Liver (tissue), 9 donors: ENCODE results near the gene GPR183. TPM values are rescaled to one million over a fixed set of nuclear protein-coding genes. Genes with fewer than 3 reads are reported as not detected.

Experiments
- DNase-seq: peaks from one replicate; pipeline ENCODE4 v3.0.0-alpha.2; 2017; ENCODE audit warnings: low spot score
- H3K27ac ChIP-seq, 2 donors: one replicate each; pipeline ENCODE4 v1.7.0; 2013; ENCODE audit warnings: inconsistent platforms in 2 of 2, low read length in 2 of 2, control low read depth in 1 of 2, low read depth in 1 of 2, mild to moderate bottlenecking in 1 of 2
- H3K27me3 ChIP-seq, 4 donors: one replicate each; pipeline versions ENCODE4 v1.6.1 to v1.7.0; 2013; ENCODE audit warnings: low read length in 3 of 4, inconsistent platforms in 1 of 4, mild to moderate bottlenecking in 1 of 4, moderate library complexity in 1 of 4; ENCODE audit not compliant: control insufficient read depth in 4 of 4, insufficient read depth in 4 of 4
- H3K36me3 ChIP-seq, 4 donors: one replicate each; pipeline versions ENCODE4 v1.6.1 to v1.7.0; 2013; ENCODE audit warnings: low read length in 3 of 4, mild to moderate bottlenecking in 3 of 4, low read depth in 1 of 4, moderate library complexity in 1 of 4; ENCODE audit not compliant: control insufficient read depth in 4 of 4, insufficient read depth in 3 of 4
- H3K4me1 ChIP-seq, 4 donors: one replicate each; pipeline versions ENCODE4 v1.6.1 to v1.7.0; 2013; ENCODE audit warnings: low read length in 3 of 4, mild to moderate bottlenecking in 3 of 4, moderate library complexity in 1 of 4; ENCODE audit not compliant: control insufficient read depth in 4 of 4, insufficient read depth in 4 of 4
- H3K4me3 ChIP-seq, 3 donors: one replicate each; pipeline versions ENCODE4 v1.6.1 to v1.7.0; 2013; ENCODE audit warnings: low read length in 3 of 3, control low read depth in 1 of 3, low read depth in 1 of 3, mild to moderate bottlenecking in 1 of 3
- H3K9ac ChIP-seq, 2 donors: one replicate each; pipeline ENCODE4 v1.7.0; 2013; ENCODE audit warnings: low read length in 2 of 2, mild to moderate bottlenecking in 2 of 2, moderate library complexity in 2 of 2, control low read depth in 1 of 2, low read depth in 1 of 2
- H3K9me3 ChIP-seq, 4 donors: one replicate each; pipeline versions ENCODE4 v1.6.1 to v1.7.0; 2013; ENCODE audit warnings: low read length in 3 of 4; ENCODE audit not compliant: control insufficient read depth in 4 of 4
- EGR1 ChIP-seq, 2 donors: IDR thresholded peaks; 2 replicates each; pipeline ENCODE4 v1.6.1; 2016 to 2018; ENCODE audit warnings: antibody characterized with exemption in 2 of 2, low read depth in 2 of 2
- FOXA1 ChIP-seq: IDR thresholded peaks from 2 replicates; pipeline ENCODE4 v1.6.1; 2016; ENCODE audit warnings: antibody characterized with exemption
- FOXA2 ChIP-seq: IDR thresholded peaks from 2 replicates; pipeline ENCODE4 v1.6.1; 2016; ENCODE audit warnings: antibody characterized with exemption
- GABPA ChIP-seq, 2 donors: IDR thresholded peaks in 1 of 2; conservative IDR thresholded peaks in 1 of 2; 2 replicates each; pipeline ENCODE4 v1.6.1; 2016; ENCODE audit warnings: antibody characterized with exemption in 2 of 2, mild to moderate bottlenecking in 1 of 2, moderate library complexity in 1 of 2
- HNF4A ChIP-seq, 2 donors: conservative IDR thresholded peaks; 2 replicates each; pipeline ENCODE4 v1.6.1; 2016; ENCODE audit warnings: antibody characterized with exemption in 2 of 2, mild to moderate bottlenecking in 2 of 2
- HNF4G ChIP-seq: IDR thresholded peaks from 2 replicates; pipeline ENCODE4 v1.6.1; 2016; ENCODE audit warnings: antibody characterized with exemption
- JUND ChIP-seq, 2 donors: IDR thresholded peaks; 2 replicates each; pipeline ENCODE4 v1.6.1; 2016; ENCODE audit warnings: antibody characterized with exemption in 2 of 2
- NR2F2 ChIP-seq: IDR thresholded peaks from 2 replicates; pipeline ENCODE4 v1.6.1; 2016; ENCODE audit warnings: antibody characterized with exemption
- RAD21 ChIP-seq, 2 donors: IDR thresholded peaks; 2 replicates each; pipeline ENCODE4 v1.6.1; 2016; ENCODE audit warnings: antibody characterized with exemption in 2 of 2, mild to moderate bottlenecking in 2 of 2
- RXRA ChIP-seq, 2 donors: IDR thresholded peaks; 2 replicates each; pipeline ENCODE4 v1.6.1; 2017 to 2018; ENCODE audit warnings: antibody characterized with exemption in 2 of 2, mild to moderate bottlenecking in 1 of 2
- SP1 ChIP-seq: IDR thresholded peaks from 2 replicates; pipeline ENCODE4 v1.6.1; 2018; ENCODE audit warnings: antibody characterized with exemption, mild to moderate bottlenecking
- TAF1 ChIP-seq: conservative IDR thresholded peaks from 2 replicates; pipeline ENCODE4 v1.6.1; 2016; ENCODE audit warnings: antibody characterized with exemption, mild to moderate bottlenecking
- YY1 ChIP-seq: IDR thresholded peaks from 2 replicates; pipeline ENCODE4 v1.6.1; 2016; ENCODE audit warnings: antibody characterized with exemption, mild to moderate bottlenecking
- WGBS: extraction: QIAGEN DNeasy Blood & Tissue Kit; methylation state at CpG from one replicate; pipeline ENCODE4 v1.1.7; 2013; 5-methylcytosine and 5-hydroxymethylcytosine counted together
- polyA plus RNA-seq, 2 donors: library from polyadenylated mRNA; stranded (reverse) in 1 of 2; unstranded in 1 of 2; fragments of 200-250 nt in 1 of 2; fragments of >200 nt in 1 of 2; fragmentation: Nextera tagmentation in 1 of 2; extraction: Ambion mirVana in 1 of 2; gene quantifications; one replicate each; pipeline versions ENCODE4 v1.2.1 to v1.2.3, GENCODE V29; 2013 to 2015
- total RNA-seq, 2 donors: library from RNA; depleted of rRNA; stranded (reverse); fragments of >200 nt; gene quantifications; one replicate each; pipeline ENCODE4 v1.2.3, GENCODE V29; 2014
- TF ChIP-seq, protein P1 (sequence below): IDR thresholded peaks from 2 replicates; pipeline ENCODE4 v1.6.1; 2016; ENCODE audit warnings: antibody characterized with exemption
- TF ChIP-seq, protein P2 (sequence below): IDR thresholded peaks from 2 replicates; pipeline ENCODE4 v1.6.1; 2016; ENCODE audit warnings: antibody characterized with exemption
- TF ChIP-seq, protein P3 (sequence below): IDR thresholded peaks from 2 replicates; pipeline ENCODE4 v1.6.1; 2016; ENCODE audit warnings: antibody characterized with exemption, mild to moderate bottlenecking
- TF ChIP-seq, protein P4 (sequence below): fragments of 150-350 bp; IDR thresholded peaks from 2 replicates; pipeline ENCODE4 v1.5.1; 2017; ENCODE audit warnings: improper control_type of control experiment, low read depth, low read length; ENCODE audit not compliant: missing input control
- donor health status: healthy.
- donor health status: healthy.
- donor health status: healthy.
- donor health status: healthy.
- donor health status: healthy.

GPR183 gene
- total and polyA plus RNA-seq, 4 donors = 0.89 to 4.3 (median 2.9) TPM

DNA sequence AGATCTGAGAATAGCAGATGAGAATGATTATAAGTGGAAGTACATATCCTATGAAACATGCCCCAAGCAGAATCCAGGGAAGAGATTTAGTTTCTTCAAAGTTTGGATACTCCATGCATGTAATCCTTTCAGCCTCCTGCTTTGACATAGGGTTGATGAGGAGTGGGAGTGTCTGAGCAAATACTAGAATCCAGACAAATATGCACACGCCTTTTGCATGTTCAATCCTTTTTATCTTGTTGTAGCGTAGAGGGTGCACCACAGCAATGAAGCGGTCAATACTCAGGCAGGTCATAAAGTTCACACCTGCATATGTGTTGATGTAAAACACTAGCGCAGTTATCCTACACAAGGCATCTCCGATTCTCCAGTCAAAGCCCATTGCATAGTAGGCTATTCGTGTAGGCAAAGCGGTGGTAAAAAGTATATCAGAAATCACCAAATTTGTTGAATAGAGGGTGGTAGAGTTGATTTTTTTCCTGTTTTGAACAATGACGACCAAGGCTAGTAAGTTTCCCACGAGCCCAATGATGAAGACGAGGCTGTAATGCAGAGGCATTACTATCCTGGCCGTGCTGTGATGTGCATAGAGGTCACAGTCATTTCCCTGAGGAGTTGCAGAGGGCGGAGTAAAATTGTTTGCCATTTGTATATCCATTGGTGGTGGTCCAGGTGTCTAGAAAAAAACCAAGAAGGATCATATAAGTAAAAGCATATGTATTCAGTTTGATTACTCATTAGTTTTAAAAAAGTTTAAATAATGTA is 11.5 kb downstream of the GPR183 start:
- TF ChIP-seq RAD21 (IDR thresholded peaks at IDR 0.05) (no peak), EGR1 (IDR thresholded peaks at IDR 0.05; ENCODE audit: low read depth in 2 of 2) (no peak), NR2F2 (no peak), TAF1 (no peak), YY1 (no peak), JUND (IDR thresholded peaks at IDR 0.05) (no peak), SP1 (no peak), HNF4G (no peak), GABPA (IDR thresholded peaks at IDR 0.05 in 1 of 2, conservative IDR thresholded peaks at IDR 0.05 in 1 of 2) (no peak), HNF4A (conservative IDR thresholded peaks at IDR 0.05) (no peak), FOXA2 (no peak), FOXA1 (no peak), RXRA (IDR thresholded peaks at IDR 0.05) (no peak)
- TF ChIP-seq, protein P1, sequence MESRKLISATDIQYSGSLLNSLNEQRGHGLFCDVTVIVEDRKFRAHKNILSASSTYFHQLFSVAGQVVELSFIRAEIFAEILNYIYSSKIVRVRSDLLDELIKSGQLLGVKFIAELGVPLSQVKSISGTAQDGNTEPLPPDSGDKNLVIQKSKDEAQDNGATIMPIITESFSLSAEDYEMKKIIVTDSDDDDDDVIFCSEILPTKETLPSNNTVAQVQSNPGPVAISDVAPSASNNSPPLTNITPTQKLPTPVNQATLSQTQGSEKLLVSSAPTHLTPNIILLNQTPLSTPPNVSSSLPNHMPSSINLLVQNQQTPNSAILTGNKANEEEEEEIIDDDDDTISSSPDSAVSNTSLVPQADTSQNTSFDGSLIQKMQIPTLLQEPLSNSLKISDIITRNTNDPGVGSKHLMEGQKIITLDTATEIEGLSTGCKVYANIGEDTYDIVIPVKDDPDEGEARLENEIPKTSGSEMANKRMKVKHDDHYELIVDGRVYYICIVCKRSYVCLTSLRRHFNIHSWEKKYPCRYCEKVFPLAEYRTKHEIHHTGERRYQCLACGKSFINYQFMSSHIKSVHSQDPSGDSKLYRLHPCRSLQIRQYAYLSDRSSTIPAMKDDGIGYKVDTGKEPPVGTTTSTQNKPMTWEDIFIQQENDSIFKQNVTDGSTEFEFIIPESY = no peak
- TF ChIP-seq, protein P2, sequence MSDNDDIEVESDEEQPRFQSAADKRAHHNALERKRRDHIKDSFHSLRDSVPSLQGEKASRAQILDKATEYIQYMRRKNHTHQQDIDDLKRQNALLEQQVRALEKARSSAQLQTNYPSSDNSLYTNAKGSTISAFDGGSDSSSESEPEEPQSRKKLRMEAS = no peak
- TF ChIP-seq, protein P3, sequence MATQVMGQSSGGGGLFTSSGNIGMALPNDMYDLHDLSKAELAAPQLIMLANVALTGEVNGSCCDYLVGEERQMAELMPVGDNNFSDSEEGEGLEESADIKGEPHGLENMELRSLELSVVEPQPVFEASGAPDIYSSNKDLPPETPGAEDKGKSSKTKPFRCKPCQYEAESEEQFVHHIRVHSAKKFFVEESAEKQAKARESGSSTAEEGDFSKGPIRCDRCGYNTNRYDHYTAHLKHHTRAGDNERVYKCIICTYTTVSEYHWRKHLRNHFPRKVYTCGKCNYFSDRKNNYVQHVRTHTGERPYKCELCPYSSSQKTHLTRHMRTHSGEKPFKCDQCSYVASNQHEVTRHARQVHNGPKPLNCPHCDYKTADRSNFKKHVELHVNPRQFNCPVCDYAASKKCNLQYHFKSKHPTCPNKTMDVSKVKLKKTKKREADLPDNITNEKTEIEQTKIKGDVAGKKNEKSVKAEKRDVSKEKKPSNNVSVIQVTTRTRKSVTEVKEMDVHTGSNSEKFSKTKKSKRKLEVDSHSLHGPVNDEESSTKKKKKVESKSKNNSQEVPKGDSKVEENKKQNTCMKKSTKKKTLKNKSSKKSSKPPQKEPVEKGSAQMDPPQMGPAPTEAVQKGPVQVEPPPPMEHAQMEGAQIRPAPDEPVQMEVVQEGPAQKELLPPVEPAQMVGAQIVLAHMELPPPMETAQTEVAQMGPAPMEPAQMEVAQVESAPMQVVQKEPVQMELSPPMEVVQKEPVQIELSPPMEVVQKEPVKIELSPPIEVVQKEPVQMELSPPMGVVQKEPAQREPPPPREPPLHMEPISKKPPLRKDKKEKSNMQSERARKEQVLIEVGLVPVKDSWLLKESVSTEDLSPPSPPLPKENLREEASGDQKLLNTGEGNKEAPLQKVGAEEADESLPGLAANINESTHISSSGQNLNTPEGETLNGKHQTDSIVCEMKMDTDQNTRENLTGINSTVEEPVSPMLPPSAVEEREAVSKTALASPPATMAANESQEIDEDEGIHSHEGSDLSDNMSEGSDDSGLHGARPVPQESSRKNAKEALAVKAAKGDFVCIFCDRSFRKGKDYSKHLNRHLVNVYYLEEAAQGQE = no peak
- TF ChIP-seq, protein P4, sequence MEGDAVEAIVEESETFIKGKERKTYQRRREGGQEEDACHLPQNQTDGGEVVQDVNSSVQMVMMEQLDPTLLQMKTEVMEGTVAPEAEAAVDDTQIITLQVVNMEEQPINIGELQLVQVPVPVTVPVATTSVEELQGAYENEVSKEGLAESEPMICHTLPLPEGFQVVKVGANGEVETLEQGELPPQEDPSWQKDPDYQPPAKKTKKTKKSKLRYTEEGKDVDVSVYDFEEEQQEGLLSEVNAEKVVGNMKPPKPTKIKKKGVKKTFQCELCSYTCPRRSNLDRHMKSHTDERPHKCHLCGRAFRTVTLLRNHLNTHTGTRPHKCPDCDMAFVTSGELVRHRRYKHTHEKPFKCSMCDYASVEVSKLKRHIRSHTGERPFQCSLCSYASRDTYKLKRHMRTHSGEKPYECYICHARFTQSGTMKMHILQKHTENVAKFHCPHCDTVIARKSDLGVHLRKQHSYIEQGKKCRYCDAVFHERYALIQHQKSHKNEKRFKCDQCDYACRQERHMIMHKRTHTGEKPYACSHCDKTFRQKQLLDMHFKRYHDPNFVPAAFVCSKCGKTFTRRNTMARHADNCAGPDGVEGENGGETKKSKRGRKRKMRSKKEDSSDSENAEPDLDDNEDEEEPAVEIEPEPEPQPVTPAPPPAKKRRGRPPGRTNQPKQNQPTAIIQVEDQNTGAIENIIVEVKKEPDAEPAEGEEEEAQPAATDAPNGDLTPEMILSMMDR = no peak
- 95% methylated on average over 12 of the region's 12 CpGs for WGBS
- DNase-seq = no peak
- H3K9me3 ChIP-seq = no peaks in the 10 kb centered on the region
- H3K36me3 ChIP-seq = peaks cover 0 to 3% (median 0%) of the 10 kb centered on the region in 4 donors
- no peak overlapping the region for H3K4me3 ChIP-seq
- H3K27ac ChIP-seq = no peak overlapping the region
- no peaks in the 10 kb centered on the region for H3K27me3 ChIP-seq
- H3K9ac ChIP-seq = no peak overlapping the region
- peaks cover 0 to 2% (median 0%) of the 10 kb centered on the region in 4 donors for H3K4me1 ChIP-seq
